Measurements from ENCODE around the gene ACCS.

GRCh38 chr11:44083433-44083832 lies 17.4 kb downstream of the ACCS start:
- TF ChIP-seq CTCF (IDR thresholded peaks at IDR 0.05) = no peak
- no peak for TF ChIP-seq POLR2A (IDR thresholded peaks at IDR 0.05)

Data from breast epithelium (tissue), 3 donors.